M059J (cell line): ENCODE results near the gene KLHL40. TPM values are rescaled to one million over a fixed set of nuclear protein-coding genes. Genes with fewer than 3 reads are reported as not detected.

Experiments used
- DNase-seq: peaks from one replicate; pipeline ENCODE4 v3.0.0-alpha.2; 2012; ENCODE audit warnings: low read depth
- total RNA-seq: library from RNA; depleted of rRNA; stranded (reverse); fragments of >200 nt; shearing (Covaris generic); gene quantifications from 2 replicates; pipeline ENCODE4 v1.2.3, GENCODE V29; 2014

Gene KLHL40
- total RNA-seq, 1 experiment from 2014 or later, result not detected

- DNase-seq, result no peak
Observed at GRCh38 chr3:42689421-42690014, 4.2 kb downstream of the KLHL40 start.

GRCh38 chr3:42690191-42690590, 4.9 kb downstream of the KLHL40 start:
- no peak for DNase-seq

GRCh38 chr3:42690766-42691680, 5.7 kb downstream of the KLHL40 start:
- no peak for DNase-seq

GRCh38 chr3:42691816-42692666, 6.7 kb downstream of the KLHL40 start:
- no peak for DNase-seq

- DNase-seq, result no peak
Observed at GRCh38 chr3:42692667-42693529, 7.6 kb downstream of the KLHL40 start.

- no peak for DNase-seq
Observed at GRCh38 chr3:42693530-42693930, 8.2 kb downstream of the KLHL40 start.

- no peak for DNase-seq
Observed at GRCh38 chr3:42694366-42694765, 9.0 kb downstream of the KLHL40 start.

- no peak for DNase-seq
Observed at GRCh38 chr3:42696356-42697288, 11.3 kb downstream of the KLHL40 start.

- DNase-seq, result no peak
Observed at GRCh38 chr3:42697289-42698051, 12.1 kb downstream of the KLHL40 start.

GRCh38 chr3:42698216-42698910, 13.0 kb downstream of the KLHL40 start:
- no peak for DNase-seq

GRCh38 chr3:42698911-42699230, 13.5 kb downstream of the KLHL40 start:
- no peak for DNase-seq

- no peak for DNase-seq
Observed at GRCh38 chr3:42699511-42699971, 14.2 kb downstream of the KLHL40 start.

- no peak for DNase-seq
Observed at GRCh38 chr3:42700366-42701288, 15.3 kb downstream of the KLHL40 start.

- DNase-seq, result peak; percentile 46
Observed at GRCh38 chr3:42701371-42702065, 16.2 kb downstream of the KLHL40 start.

- no peak for DNase-seq
Observed at GRCh38 chr3:42702066-42702951, 17.0 kb downstream of the KLHL40 start, which contains the start of gene HHATL. HHATL (minus strand) TSS chr3:42702798; CDS start chr3:42700826, 1,972 bp downstream.
